Lung (tissue), 12 donors: ENCODE results near the gene TRABD. TPM values are rescaled to one million over a fixed set of nuclear protein-coding genes. Genes with fewer than 3 reads are reported as not detected.

Experiments
- ATAC-seq: fragments of 200-7000 bp; cut with Tn5 transposase; one replicate; pipeline ENCODE4 v1.9.1; 2020; ENCODE audit warnings: moderate number of reproducible peaks; ENCODE audit not compliant: insufficient read depth, low FRiP score
- DNase-seq, 3 donors: peaks; one replicate each; pipeline ENCODE4 v3.0.0-alpha.2; 2013 to 2017
- H3K27ac ChIP-seq, 2 donors: one replicate each; pipeline ENCODE4 v1.5.1; 2013; ENCODE audit warnings: mild to moderate bottlenecking in 2 of 2, moderate library complexity in 2 of 2, control low read depth in 1 of 2, inconsistent platforms in 1 of 2, low read depth in 1 of 2, low read length in 1 of 2
- H3K27me3 ChIP-seq, 3 donors: one replicate each; pipeline ENCODE4 v1.5.1; 2013; ENCODE audit warnings: low read length in 2 of 3; ENCODE audit not compliant: control insufficient read depth in 3 of 3, insufficient read depth in 3 of 3
- H3K36me3 ChIP-seq, 4 donors: one replicate each; pipeline ENCODE4 v1.5.1; 2013; ENCODE audit warnings: low read length in 4 of 4, mild to moderate bottlenecking in 1 of 4, moderate library complexity in 1 of 4; ENCODE audit not compliant: control insufficient read depth in 4 of 4, insufficient read depth in 4 of 4
- H3K4me1 ChIP-seq, 5 donors: one replicate each; pipeline ENCODE4 v1.5.1; 2013; ENCODE audit warnings: low read length in 5 of 5, mild to moderate bottlenecking in 2 of 5, moderate library complexity in 1 of 5; ENCODE audit not compliant: control insufficient read depth in 5 of 5, insufficient read depth in 5 of 5
- H3K4me3 ChIP-seq: one replicate; pipeline ENCODE4 v1.5.1; 2013; ENCODE audit warnings: mild to moderate bottlenecking, control low read depth, moderate library complexity
- H3K9ac ChIP-seq, 2 donors: one replicate each; pipeline ENCODE4 v1.5.1; 2013; ENCODE audit warnings: low read length in 2 of 2, control low read depth in 1 of 2; ENCODE audit not compliant: insufficient read depth in 1 of 2
- H3K9me3 ChIP-seq, 4 donors: one replicate each; pipeline ENCODE4 v1.5.1; 2013; ENCODE audit warnings: low read length in 3 of 4, mild to moderate bottlenecking in 1 of 4, moderate library complexity in 1 of 4; ENCODE audit not compliant: control insufficient read depth in 4 of 4, insufficient read depth in 3 of 4
- WGBS, 2 donors: extraction: QIAGEN DNeasy Blood & Tissue Kit; methylation state at CpG; one replicate each; pipeline ENCODE4 v1.1.7; 2013; 5-methylcytosine and 5-hydroxymethylcytosine counted together
- polyA plus RNA-seq, 2 donors: library from polyadenylated mRNA; stranded (reverse); fragments of 200-250 nt; gene quantifications; one replicate each; pipeline ENCODE4 v1.2.1, GENCODE V29; 2013
- total RNA-seq, 2 donors: library from RNA; depleted of rRNA in 1 of 2; stranded (reverse); fragments of >200 nt in 1 of 2; gene quantifications; one replicate each; pipeline ENCODE4 v1.2.1, GENCODE V29; 2014 to 2021
- TF ChIP-seq, protein P1 (sequence below): IDR thresholded peaks from 2 replicates; pipeline ENCODE4 v1.5.1; 2012; ENCODE audit warnings: mild to moderate bottlenecking; ENCODE audit errors: control extremely low read depth, extremely low read depth
- donor health status: control.
- donor health status: control.
- donor health status: Bipolar disorder and iron deficiency.
- donor health status: healthy.
- donor health status: DM: yes; HTN: yes; CAD: no.

The TRABD gene
- total and polyA plus RNA-seq, 4 donors, result 16.2 to 72.7 (median 62.2) TPM

DNA sequence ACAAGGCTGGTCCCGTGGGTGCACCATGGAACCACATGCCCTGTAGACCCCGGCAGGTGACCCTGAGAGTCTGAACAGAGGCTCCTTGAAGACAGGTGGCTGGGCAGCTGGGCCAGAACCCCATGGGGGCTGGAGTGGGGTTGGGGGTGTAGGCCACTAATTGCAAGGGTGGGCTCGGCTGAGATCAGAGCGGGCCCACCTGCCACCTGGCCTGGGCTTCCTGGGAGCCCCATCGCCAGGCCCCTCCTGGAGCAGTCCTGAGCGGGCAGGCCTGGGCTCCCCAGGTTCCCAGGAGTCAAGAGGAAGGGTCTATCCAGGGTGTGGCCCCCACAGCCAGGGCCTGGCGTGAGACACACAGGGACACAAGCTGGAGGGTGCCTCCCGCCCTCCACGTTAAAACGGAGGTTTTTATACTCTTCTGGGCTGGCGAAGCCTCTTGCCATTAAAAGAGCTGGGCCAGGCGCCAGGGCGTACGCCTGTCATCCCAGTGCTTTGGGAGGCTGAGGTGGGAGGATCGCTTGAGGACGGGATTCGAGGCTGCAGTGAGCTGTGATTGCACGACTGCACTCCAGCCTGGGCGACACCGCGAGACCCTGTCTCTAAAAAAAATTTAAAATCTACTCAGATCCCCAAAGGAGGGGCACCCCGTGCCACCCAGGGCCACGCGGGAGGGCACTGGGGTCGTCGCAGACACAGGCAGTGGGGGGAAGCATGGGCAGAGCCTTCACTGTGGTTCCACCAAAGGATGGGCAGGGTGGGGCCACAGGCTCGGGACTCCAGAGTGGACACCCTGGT, 4.8 kb upstream of the TRABD start:
- 93 to 94% methylated on average over 27 of the region's 27 CpGs for WGBS, 2 donors
- no peak overlapping the region for H3K9ac ChIP-seq
- H3K9me3 ChIP-seq, result peaks cover 0 to 6% (median 0%) of the 10 kb centered on the region in 4 donors
- peaks cover 0 to 17% (median 5%) of the 10 kb centered on the region in 5 donors for H3K4me1 ChIP-seq
- no peak overlapping the region for H3K4me3 ChIP-seq
- H3K27ac ChIP-seq, result no peak overlapping the region
- H3K27me3 ChIP-seq, result no peaks in the 10 kb centered on the region
- TF ChIP-seq, protein P1, sequence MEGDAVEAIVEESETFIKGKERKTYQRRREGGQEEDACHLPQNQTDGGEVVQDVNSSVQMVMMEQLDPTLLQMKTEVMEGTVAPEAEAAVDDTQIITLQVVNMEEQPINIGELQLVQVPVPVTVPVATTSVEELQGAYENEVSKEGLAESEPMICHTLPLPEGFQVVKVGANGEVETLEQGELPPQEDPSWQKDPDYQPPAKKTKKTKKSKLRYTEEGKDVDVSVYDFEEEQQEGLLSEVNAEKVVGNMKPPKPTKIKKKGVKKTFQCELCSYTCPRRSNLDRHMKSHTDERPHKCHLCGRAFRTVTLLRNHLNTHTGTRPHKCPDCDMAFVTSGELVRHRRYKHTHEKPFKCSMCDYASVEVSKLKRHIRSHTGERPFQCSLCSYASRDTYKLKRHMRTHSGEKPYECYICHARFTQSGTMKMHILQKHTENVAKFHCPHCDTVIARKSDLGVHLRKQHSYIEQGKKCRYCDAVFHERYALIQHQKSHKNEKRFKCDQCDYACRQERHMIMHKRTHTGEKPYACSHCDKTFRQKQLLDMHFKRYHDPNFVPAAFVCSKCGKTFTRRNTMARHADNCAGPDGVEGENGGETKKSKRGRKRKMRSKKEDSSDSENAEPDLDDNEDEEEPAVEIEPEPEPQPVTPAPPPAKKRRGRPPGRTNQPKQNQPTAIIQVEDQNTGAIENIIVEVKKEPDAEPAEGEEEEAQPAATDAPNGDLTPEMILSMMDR, result no peak
- no peaks in the 10 kb centered on the region for H3K36me3 ChIP-seq
- DNase-seq (no peak), ATAC-seq (no peak)

DNA sequence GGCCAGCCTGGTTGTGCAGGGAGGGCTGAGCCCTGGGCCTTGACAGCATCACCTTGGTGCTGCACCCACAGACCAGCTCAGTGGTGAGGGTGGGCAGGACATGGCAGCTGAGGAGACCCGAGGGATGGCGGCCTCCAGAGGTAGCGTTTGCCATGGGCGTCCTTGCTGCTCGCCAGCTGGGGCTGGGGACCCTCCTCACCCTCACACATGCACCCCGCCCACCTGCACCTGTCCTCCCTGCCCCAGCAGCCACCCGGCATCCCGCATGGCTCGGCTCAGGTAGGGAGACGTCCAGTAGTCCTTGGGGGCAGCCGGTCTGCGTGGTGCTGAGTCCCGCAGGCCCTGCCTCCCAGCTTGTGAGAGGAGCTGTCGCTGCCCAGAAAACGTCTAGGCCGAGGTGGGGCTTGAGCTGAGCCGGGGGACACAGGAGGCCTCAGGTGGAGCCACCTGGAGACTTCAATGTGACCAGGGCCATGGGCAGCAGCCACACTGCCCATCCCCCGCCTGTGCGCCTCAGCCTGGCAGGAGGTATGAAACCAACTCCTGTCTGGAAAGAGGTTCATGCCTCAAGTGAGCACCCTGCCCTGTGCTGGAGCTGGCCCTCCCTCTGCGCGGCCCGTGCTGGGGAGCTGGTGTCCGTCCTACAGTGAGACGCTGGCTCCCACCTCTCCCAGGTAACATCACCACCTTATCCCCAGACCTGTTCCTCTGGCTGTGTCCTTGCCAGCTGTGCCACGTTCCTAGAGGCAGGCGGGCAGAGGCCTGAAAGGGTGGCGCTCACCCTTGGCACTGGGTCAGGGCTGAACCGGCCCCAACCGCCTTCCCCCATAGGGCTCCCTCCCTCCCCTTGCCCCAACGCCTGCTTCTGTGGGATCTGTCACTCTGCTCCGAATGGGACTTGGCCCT, 3.3 kb upstream of the TRABD start:
- peaks cover 0 to 2% (median 0%) of the 10 kb centered on the region in 4 donors for H3K9me3 ChIP-seq
- H3K4me3 ChIP-seq, result no peak overlapping the region
- 80 to 85% methylated on average over 31 of the region's 31 CpGs for WGBS, 2 donors
- no peak for ATAC-seq
- H3K4me1 ChIP-seq, result peaks cover 2 to 17% (median 10%) of the 10 kb centered on the region in 5 donors
- H3K27ac ChIP-seq, result no peak overlapping the region
- H3K36me3 ChIP-seq, result no peaks in the 10 kb centered on the region
- TF ChIP-seq, protein P1, result no peak
- no peak overlapping the region for H3K9ac ChIP-seq
- H3K27me3 ChIP-seq, result no peaks in the 10 kb centered on the region
- no peak for DNase-seq

DNA sequence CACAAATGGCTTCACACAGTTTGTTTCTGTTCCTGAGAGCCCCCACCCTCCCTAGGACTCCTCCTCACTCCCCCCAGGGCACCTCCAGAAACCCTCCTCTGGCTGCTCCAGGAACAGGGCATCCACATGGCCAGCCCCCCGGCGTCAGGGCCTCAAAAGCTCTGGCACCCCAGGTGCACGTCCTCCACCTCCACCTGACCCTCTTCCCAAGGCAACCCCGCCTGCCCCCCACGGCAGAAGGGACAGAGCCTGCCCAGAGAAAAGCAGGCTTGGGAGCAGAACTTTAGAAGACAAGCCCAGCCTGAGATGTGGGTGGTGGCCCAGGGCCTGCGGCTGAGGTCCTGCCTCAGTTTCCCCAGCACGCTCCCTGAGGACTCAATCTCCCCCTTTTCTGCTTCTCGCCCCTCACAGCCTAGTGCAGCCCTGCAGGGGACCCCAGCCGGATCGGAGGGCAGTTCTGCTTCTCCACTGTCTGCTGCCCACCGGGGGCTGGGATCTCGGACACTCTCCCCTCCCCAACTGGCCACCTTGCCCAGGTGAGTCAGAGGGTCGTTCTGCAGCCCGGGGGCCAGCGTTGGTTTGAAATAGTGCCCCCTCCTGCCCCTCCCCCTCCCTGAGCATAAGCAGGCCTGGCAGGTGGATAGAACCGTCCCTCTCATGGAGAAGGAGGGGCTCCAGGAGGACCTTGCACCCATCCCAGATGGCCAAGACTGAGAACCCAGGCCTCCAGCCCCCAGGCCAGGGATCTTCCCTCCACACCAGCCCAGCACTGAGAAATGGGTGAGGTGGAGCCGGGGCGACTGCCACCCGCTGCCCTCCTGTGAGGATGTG, 2.4 kb upstream of the TRABD start:
- Histone ChIP-seq H3K9ac (no peak overlapping the region), H3K9me3 (peaks cover 0 to 2% (median 0%) of the 10 kb centered on the region in 4 donors), H3K36me3 (no peaks in the 10 kb centered on the region), H3K27ac (no peak overlapping the region), H3K4me3 (no peak overlapping the region), H3K4me1 (peaks cover 2 to 17% (median 10%) of the 10 kb centered on the region in 5 donors), H3K27me3 (no peaks in the 10 kb centered on the region)
- no peak for ATAC-seq
- 86 to 89% methylated on average over 19 of the region's 19 CpGs for WGBS, 2 donors
- TF ChIP-seq, protein P1, result no peak
- DNase-seq, result no peak
